ENCODE data around the gene KCNIP1. TPM values are rescaled to one million over a fixed set of nuclear protein-coding genes. Genes with fewer than 3 reads are reported as not detected.

Gene KCNIP1
- polyA plus RNA-seq, 2 of the 4 experiments (the other 2 are of a cell fraction) = not detected

- Histone ChIP-seq H3K4me1 (no peaks in the 10 kb centered on the region), H3K9me3 (no peaks in the 10 kb centered on the region), H3K27ac (no peak overlapping the region), H3K4me2 (no peak overlapping the region), H3K4me3 (no peak overlapping the region)
- no peak for TF ChIP-seq MAZ (IDR thresholded peaks at IDR 0.05; ENCODE audit: borderline replicate concordance, low read depth, low read length)
- TF ChIP-seq NFE2L2 (conservative IDR thresholded peaks at IDR 0.05; ENCODE audit: low read length) = no peak
- TF ChIP-seq CTCF (IDR thresholded peaks at IDR 0.05) = no peak
- no peak for TF ChIP-seq HOXB5 (CRISPR knock-in tag; IDR thresholded peaks at IDR 0.05)
- no peak for TF ChIP-seq FOXS1 (CRISPR knock-in tag; IDR thresholded peaks at IDR 0.05)
- no peak for TF ChIP-seq ESRRA (IDR thresholded peaks at IDR 0.05; ENCODE audit: borderline replicate concordance, low read length)
- 42% methylated on average over 15 of the region's 15 CpGs for WGBS (ENCODE audit: missing lambda C conversion rate)
- DNase-seq (ENCODE audit: low read depth in 1 of 2, low spot score in 1 of 2) (no peak), ATAC-seq (no peak), FAIRE-seq (no peak)
- CTCF ChIA-PET = interaction anchor here (0.9 to 5.4 kb wide), 4 partner anchors 9 to 150 kb away, joined by 3 to 29 read pairs (median 15); no protein-coding TSS in a partner anchor
- POLR2A ChIA-PET = no interaction called here
Observed at GRCh38 chr5:170641589-170642031, 137.8 kb downstream of the KCNIP1 start.

- H3K4me3 ChIP-seq = no peak overlapping the region
- DNase-seq (ENCODE audit: low read depth in 1 of 2, low spot score in 1 of 2) = no peak
- no peaks in the 10 kb centered on the region for H3K4me1 ChIP-seq
- POLR2A ChIA-PET = no interaction called here
- CTCF ChIA-PET = interaction anchor here (0.9 to 5.4 kb wide), 5 partner anchors 10 to 149 kb away, joined by 3 to 29 read pairs (median 8); no protein-coding TSS in a partner anchor
- ATAC-seq = no peak
- WGBS (ENCODE audit: missing lambda C conversion rate) = 63% methylated on average over 18 of the region's 18 CpGs
- TF ChIP-seq ESRRA (IDR thresholded peaks at IDR 0.05; ENCODE audit: borderline replicate concordance, low read length) (no peak), SMC3 (IDR thresholded peaks at IDR 0.05) (no peak), CTCF (IDR thresholded peaks at IDR 0.05) (no peak), KDM5A (IDR thresholded peaks at IDR 0.05) (no peak), BHLHE40 (IDR thresholded peaks at IDR 0.05; ENCODE audit: low read depth, low read length) (no peak), RARB (CRISPR knock-in tag; IDR thresholded peaks at IDR 0.05) (no peak), RNF2 (IDR thresholded peaks at IDR 0.05; ENCODE audit: borderline replicate concordance, low read depth) (no peak), TP53 (CRISPR knock-in tag; IDR thresholded peaks at IDR 0.05) (no peak), POLR2AphosphoS2 (conservative IDR thresholded peaks at IDR 0.05; ENCODE audit: low read length) (no peak), HOXA7 (CRISPR knock-in tag; IDR thresholded peaks at IDR 0.05) (no peak), RFX5 (IDR thresholded peaks at IDR 0.05) (no peak), KDM1A (IDR thresholded peaks at IDR 0.05; ENCODE audit: low read depth) (no peak), HEYL (CRISPR knock-in tag; IDR thresholded peaks at IDR 0.05) (no peak), CHD4 (IDR thresholded peaks at IDR 0.05; ENCODE audit: borderline replicate concordance) (no peak)
- TF ChIP-seq, protein P1, sequence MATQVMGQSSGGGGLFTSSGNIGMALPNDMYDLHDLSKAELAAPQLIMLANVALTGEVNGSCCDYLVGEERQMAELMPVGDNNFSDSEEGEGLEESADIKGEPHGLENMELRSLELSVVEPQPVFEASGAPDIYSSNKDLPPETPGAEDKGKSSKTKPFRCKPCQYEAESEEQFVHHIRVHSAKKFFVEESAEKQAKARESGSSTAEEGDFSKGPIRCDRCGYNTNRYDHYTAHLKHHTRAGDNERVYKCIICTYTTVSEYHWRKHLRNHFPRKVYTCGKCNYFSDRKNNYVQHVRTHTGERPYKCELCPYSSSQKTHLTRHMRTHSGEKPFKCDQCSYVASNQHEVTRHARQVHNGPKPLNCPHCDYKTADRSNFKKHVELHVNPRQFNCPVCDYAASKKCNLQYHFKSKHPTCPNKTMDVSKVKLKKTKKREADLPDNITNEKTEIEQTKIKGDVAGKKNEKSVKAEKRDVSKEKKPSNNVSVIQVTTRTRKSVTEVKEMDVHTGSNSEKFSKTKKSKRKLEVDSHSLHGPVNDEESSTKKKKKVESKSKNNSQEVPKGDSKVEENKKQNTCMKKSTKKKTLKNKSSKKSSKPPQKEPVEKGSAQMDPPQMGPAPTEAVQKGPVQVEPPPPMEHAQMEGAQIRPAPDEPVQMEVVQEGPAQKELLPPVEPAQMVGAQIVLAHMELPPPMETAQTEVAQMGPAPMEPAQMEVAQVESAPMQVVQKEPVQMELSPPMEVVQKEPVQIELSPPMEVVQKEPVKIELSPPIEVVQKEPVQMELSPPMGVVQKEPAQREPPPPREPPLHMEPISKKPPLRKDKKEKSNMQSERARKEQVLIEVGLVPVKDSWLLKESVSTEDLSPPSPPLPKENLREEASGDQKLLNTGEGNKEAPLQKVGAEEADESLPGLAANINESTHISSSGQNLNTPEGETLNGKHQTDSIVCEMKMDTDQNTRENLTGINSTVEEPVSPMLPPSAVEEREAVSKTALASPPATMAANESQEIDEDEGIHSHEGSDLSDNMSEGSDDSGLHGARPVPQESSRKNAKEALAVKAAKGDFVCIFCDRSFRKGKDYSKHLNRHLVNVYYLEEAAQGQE (IDR thresholded peaks at IDR 0.05) = no peak
- TF ChIP-seq, protein P2, sequence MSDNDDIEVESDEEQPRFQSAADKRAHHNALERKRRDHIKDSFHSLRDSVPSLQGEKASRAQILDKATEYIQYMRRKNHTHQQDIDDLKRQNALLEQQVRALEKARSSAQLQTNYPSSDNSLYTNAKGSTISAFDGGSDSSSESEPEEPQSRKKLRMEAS (IDR thresholded peaks at IDR 0.05) = no peak
- TF ChIP-seq, protein P3, sequence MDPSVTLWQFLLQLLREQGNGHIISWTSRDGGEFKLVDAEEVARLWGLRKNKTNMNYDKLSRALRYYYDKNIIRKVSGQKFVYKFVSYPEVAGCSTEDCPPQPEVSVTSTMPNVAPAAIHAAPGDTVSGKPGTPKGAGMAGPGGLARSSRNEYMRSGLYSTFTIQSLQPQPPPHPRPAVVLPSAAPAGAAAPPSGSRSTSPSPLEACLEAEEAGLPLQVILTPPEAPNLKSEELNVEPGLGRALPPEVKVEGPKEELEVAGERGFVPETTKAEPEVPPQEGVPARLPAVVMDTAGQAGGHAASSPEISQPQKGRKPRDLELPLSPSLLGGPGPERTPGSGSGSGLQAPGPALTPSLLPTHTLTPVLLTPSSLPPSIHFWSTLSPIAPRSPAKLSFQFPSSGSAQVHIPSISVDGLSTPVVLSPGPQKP (IDR thresholded peaks at IDR 0.05; ENCODE audit: low read depth, low read length) = no peak
- TF ChIP-seq, protein P4, sequence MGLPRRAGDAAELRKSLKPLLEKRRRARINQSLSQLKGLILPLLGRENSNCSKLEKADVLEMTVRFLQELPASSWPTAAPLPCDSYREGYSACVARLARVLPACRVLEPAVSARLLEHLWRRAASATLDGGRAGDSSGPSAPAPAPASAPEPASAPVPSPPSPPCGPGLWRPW (IDR thresholded peaks at IDR 0.05) = no peak
- H3K9me3 ChIP-seq = no peaks in the 10 kb centered on the region
- no peak for FAIRE-seq
- no peak overlapping the region for H3K4me2 ChIP-seq
- no peak overlapping the region for H3K27ac ChIP-seq
Observed at GRCh38 chr5:170642066-170642735, 138.4 kb downstream of the KCNIP1 start.
